BE2C (cell line): ENCODE data around the gene STRIT1.

Experiments used
- DNase-seq: peaks from one replicate; pipeline ENCODE4 v3.0.0-alpha.2; 2020
- H3K27me3 ChIP-seq: fragments of 250-450 bp; sonication (Bioruptor Pico); 2 replicates; pipeline ENCODE4 v1.5.1; 2020; ENCODE audit warnings: mild to moderate bottlenecking
- H3K36me3 ChIP-seq: fragments of 250-450 bp; sonication (Bioruptor Pico); 2 replicates; pipeline ENCODE4 v1.5.1; 2020; ENCODE audit warnings: mild to moderate bottlenecking
- H3K4me1 ChIP-seq: fragments of 250-450 bp; sonication (Bioruptor Pico); 2 replicates; pipeline ENCODE4 v1.5.1; 2020
- H3K4me3 ChIP-seq: 2 replicates; pipeline ENCODE4 v1.5.1; 2011; ENCODE audit warnings: low read depth, low read length
- H3K9me3 ChIP-seq: fragments of 250-450 bp; sonication (Bioruptor Pico); 2 replicates; pipeline ENCODE4 v1.5.1; 2020
- CTCF ChIP-seq: IDR thresholded peaks from 2 replicates; pipeline ENCODE4 v1.5.1; 2012; ENCODE audit warnings: mild to moderate bottlenecking, low read depth, low read length

The STRIT1 gene

GRCh38 chr3:155321418-155321817 is 27.9 kb upstream of the STRIT1 start:
- TF ChIP-seq CTCF, result no peak
- Histone ChIP-seq H3K9me3 (no peaks in the 10 kb centered on the region), H3K4me3 (no peak overlapping the region), H3K27me3 (no peaks in the 10 kb centered on the region), H3K36me3 (no peaks in the 10 kb centered on the region), H3K4me1 (no peaks in the 10 kb centered on the region)
- no peak for DNase-seq

- H3K4me3 ChIP-seq, result no peak overlapping the region
- no peak for DNase-seq
- H3K9me3 ChIP-seq, result no peaks in the 10 kb centered on the region
- H3K4me1 ChIP-seq, result no peaks in the 10 kb centered on the region
- no peaks in the 10 kb centered on the region for H3K36me3 ChIP-seq
- no peak for TF ChIP-seq CTCF
- no peaks in the 10 kb centered on the region for H3K27me3 ChIP-seq
These were observed 27.5 kb upstream of the STRIT1 start for GRCh38 chr3:155320934-155321333.

GRCh38 chr3:155318740-155319139 is 25.3 kb upstream of the STRIT1 start:
- H3K36me3 ChIP-seq, result no peaks in the 10 kb centered on the region
- no peak for DNase-seq
- no peaks in the 10 kb centered on the region for H3K4me1 ChIP-seq
- TF ChIP-seq CTCF, result no peak
- H3K27me3 ChIP-seq, result no peaks in the 10 kb centered on the region
- no peak overlapping the region for H3K4me3 ChIP-seq
- H3K9me3 ChIP-seq, result no peaks in the 10 kb centered on the region

- no peak overlapping the region for H3K4me3 ChIP-seq
- H3K4me1 ChIP-seq, result no peaks in the 10 kb centered on the region
- no peak for TF ChIP-seq CTCF
- no peak for DNase-seq
- H3K27me3 ChIP-seq, result no peaks in the 10 kb centered on the region
- H3K36me3 ChIP-seq, result no peaks in the 10 kb centered on the region
- no peaks in the 10 kb centered on the region for H3K9me3 ChIP-seq
These were observed 23.7 kb upstream of the STRIT1 start for GRCh38 chr3:155317211-155317610.

GRCh38 chr3:155316426-155316825 is 22.9 kb upstream of the STRIT1 start:
- no peaks in the 10 kb centered on the region for H3K9me3 ChIP-seq
- no peaks in the 10 kb centered on the region for H3K4me1 ChIP-seq
- no peaks in the 10 kb centered on the region for H3K36me3 ChIP-seq
- H3K4me3 ChIP-seq, result no peak overlapping the region
- no peak for DNase-seq
- TF ChIP-seq CTCF, result no peak
- no peaks in the 10 kb centered on the region for H3K27me3 ChIP-seq

DNA sequence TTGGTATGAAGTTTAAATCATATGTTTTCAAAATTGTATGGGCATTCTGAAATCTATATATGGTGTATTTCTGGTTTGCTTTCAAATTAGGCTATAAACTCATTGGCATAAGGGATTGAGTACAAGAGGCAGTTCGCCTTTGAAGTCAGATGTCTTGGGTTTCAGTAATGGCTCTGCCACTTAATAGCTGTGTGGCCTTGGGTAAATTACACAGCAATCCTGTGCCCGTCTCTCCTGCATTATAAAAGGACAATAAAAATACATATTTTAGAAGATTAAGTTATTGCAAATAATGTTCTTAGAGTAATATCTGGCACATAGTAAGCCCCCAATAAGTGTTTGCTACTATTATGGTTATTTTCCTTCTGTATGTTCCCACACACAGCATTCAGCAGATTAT is 20.4 kb upstream of the STRIT1 start:
- H3K36me3 ChIP-seq, result no peaks in the 10 kb centered on the region
- no peak for DNase-seq
- H3K9me3 ChIP-seq, result no peaks in the 10 kb centered on the region
- no peak for TF ChIP-seq CTCF
- no peaks in the 10 kb centered on the region for H3K27me3 ChIP-seq
- H3K4me3 ChIP-seq, result no peak overlapping the region
- no peaks in the 10 kb centered on the region for H3K4me1 ChIP-seq
